Adrenal gland (tissue), 12 donors: ENCODE data around the gene MALL. TPM values are rescaled to one million over a fixed set of nuclear protein-coding genes. Genes with fewer than 3 reads are reported as not detected.
"Not testable (repeated sequence)": the region's sequence is repeated elsewhere in the genome, so short reads cannot be mapped to it uniquely, and the experiment has no call there.

Experiments
- DNase-seq, 7 donors: peaks; one replicate each; pipeline ENCODE4 v3.0.0-alpha.2; 2019 to 2020
- H3K27ac ChIP-seq, 5 donors: fragments of 200-600 bp; sonication (generic) in 4 of 5; 1 replicate in 3 of 5; 2 replicates in 2 of 5; pipeline versions ENCODE4 v1.5.1 to v1.8.0; 2016 to 2020; ENCODE audit warnings: mild to moderate bottlenecking in 1 of 5
- H3K27me3 ChIP-seq: fragments of 200-600 bp; 2 replicates; pipeline ENCODE4 v1.8.0; 2021
- H3K36me3 ChIP-seq, 2 donors: fragments of 200-600 bp; replicated peaks in 1 of 2; 1 replicate in 1 of 2; 2 replicates in 1 of 2; pipeline versions ENCODE4 v1.5.1 to v1.8.0; 2018 to 2022
- H3K4me1 ChIP-seq, 2 donors: fragments of 200-600 bp; replicated peaks in 1 of 2; 1 replicate in 1 of 2; 2 replicates in 1 of 2; pipeline versions ENCODE4 v1.5.1 to v1.8.0; 2018 to 2021
- H3K4me3 ChIP-seq, 4 donors: fragments of 200-600 bp; sonication (generic) in 3 of 4; one replicate each; pipeline ENCODE4 v1.5.1; 2016 to 2018
- H3K9me3 ChIP-seq, 3 donors: fragments of 200-600 bp; sonication (generic) in 1 of 3; replicated peaks in 1 of 3; 1 replicate in 2 of 3; 2 replicates in 1 of 3; pipeline versions ENCODE4 v1.5.1 to v1.8.0; 2016 to 2021
- POLR2A ChIP-seq, 2 donors: fragments of 450-650 bp; IDR thresholded peaks; one replicate each; pipeline ENCODE4 v1.6.1; 2017; ENCODE audit warnings: antibody characterized with exemption in 2 of 2, mild to moderate bottlenecking in 2 of 2, moderate library complexity in 1 of 2
- WGBS, 4 donors: extraction: QIAGEN DNeasy Blood & Tissue Kit in 2 of 4; methylation state at CpG; one replicate each; pipeline versions ENCODE4 v1.1.5 to v1.1.7; 2013 to 2017; 5-methylcytosine and 5-hydroxymethylcytosine counted together
- intact Hi-C, 2 donors: fragments of 100-400 bp; cut with DNase I; formaldehyde crosslinking; loops; one replicate each; pipeline versions ENCODE4 v1.14.1 to v1.15.0; 2022 to 2023
- polyA plus RNA-seq, 3 donors: library from polyadenylated mRNA; stranded (reverse); fragments of 200-250 nt in 2 of 3; fragments of 350-450 nt in 1 of 3; fragmentation: Illumina TruSeq in 1 of 3; extraction: RNeasy Lipid Tissue Mini Kit (QIAGEN cat#74804) in 1 of 3; gene quantifications; one replicate each; pipeline ENCODE4 v1.2.3, GENCODE V29; 2013 to 2014
- total RNA-seq, 9 donors: library from RNA; depleted of rRNA in 4 of 9; stranded (reverse); fragments of >200 nt in 4 of 9; fragments of 120-200 nt in 1 of 9; fragmentation: NEBNext Ultra II Directional in 1 of 9; extraction: Animal tissue kit (Norgen Biotek cat#: 25700) in 1 of 9; gene quantifications; one replicate each; pipeline versions ENCODE4 v1.1.0 to v1.2.4, GENCODE V29; 2013 to 2023
- TF ChIP-seq, protein P1 (sequence below), 6 experiments: fragments of 450-650 bp in 4 of 6; fragments of 200-600 bp in 2 of 6; sonication (generic) in 1 of 6; IDR thresholded peaks; 1 replicate in 5 of 6; 2 replicates in 1 of 6; pipeline versions ENCODE4 v1.5.1 to v1.8.0; 2016 to 2021; ENCODE audit warnings: antibody characterized with exemption in 6 of 6, mild to moderate bottlenecking in 2 of 6, moderate library complexity in 1 of 6
- donor health status: healthy with polysubstance abuse.
- donor health status: Bipolar disorder and iron deficiency.
- donor health status: DM: yes; HTN: yes; CAD: no.
- donor health status: DM: no; HTN: no; CAD: no.
- donor health status: DM: no; HTN: no; CAD: no.
- donor health status: DM: yes; HTN: yes; CAD: no.

The MALL gene
- total and polyA plus RNA-seq, 12 donors = 0.94 to 10.1 (median 4.8) TPM

DNA sequence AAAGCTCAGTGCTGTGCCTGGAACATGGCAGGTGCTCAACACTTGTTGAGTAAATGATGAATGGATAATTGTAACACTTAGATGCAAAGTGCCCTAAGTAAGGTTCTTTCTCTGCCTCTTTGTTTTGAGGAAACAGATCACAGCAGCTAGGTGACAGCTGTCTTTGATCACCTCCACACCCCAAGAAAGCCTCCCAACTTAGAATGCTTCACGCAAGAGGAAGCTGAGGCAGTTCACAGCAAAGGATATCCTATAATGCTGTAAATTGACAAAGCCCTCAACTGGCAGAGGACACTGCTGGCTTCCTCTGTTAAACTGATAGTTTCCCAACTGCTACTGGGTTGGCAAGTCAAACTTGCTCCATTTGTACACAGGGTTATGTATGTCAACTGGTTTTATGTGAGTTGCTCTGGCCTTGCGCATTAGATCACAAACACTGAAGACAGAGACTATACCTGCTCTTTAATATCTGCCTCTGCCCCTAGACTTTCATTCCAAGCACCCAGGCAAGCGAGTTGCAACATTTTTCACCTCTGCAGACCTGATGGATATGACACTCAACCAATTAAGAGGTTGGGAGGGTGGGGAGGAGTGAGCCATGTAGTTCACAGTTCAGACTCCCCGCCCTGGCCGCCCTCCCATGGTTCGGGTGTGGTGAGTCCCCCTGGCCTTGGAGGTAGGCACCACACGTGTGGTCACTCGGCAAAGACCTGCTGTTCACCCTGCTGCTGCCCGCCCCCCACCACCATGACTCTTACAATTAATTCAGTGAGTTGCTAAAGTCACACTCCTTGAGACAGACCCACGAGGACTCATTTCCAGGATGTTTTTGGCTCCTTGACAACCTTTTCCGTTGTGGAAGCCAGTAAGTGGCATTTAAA, 4.8 kb upstream of the MALL start:
- intact Hi-C loops = no loop called here
- Histone ChIP-seq H3K9me3 (no peaks in the 10 kb centered on the region), H3K4me3 (no peak overlapping the region), H3K4me1 (peaks cover 0 to 5% of the 10 kb centered on the region in 2 donors), H3K36me3 (no peaks in the 10 kb centered on the region), H3K27ac (peak overlapping the region in 1 of 5 donors; percentile 62), H3K27me3 (peaks cover 21% of the 10 kb centered on the region)
- TF ChIP-seq, protein P1, sequence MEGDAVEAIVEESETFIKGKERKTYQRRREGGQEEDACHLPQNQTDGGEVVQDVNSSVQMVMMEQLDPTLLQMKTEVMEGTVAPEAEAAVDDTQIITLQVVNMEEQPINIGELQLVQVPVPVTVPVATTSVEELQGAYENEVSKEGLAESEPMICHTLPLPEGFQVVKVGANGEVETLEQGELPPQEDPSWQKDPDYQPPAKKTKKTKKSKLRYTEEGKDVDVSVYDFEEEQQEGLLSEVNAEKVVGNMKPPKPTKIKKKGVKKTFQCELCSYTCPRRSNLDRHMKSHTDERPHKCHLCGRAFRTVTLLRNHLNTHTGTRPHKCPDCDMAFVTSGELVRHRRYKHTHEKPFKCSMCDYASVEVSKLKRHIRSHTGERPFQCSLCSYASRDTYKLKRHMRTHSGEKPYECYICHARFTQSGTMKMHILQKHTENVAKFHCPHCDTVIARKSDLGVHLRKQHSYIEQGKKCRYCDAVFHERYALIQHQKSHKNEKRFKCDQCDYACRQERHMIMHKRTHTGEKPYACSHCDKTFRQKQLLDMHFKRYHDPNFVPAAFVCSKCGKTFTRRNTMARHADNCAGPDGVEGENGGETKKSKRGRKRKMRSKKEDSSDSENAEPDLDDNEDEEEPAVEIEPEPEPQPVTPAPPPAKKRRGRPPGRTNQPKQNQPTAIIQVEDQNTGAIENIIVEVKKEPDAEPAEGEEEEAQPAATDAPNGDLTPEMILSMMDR (IDR thresholded peaks at IDR 0.05) = no peak
- TF ChIP-seq POLR2A (IDR thresholded peaks at IDR 0.05) = no peak
- no peak for DNase-seq
- WGBS, 4 donors = 53 to 61% (median 59%) methylated on average over 5 to 11 of the region's 11 CpGs

DNA sequence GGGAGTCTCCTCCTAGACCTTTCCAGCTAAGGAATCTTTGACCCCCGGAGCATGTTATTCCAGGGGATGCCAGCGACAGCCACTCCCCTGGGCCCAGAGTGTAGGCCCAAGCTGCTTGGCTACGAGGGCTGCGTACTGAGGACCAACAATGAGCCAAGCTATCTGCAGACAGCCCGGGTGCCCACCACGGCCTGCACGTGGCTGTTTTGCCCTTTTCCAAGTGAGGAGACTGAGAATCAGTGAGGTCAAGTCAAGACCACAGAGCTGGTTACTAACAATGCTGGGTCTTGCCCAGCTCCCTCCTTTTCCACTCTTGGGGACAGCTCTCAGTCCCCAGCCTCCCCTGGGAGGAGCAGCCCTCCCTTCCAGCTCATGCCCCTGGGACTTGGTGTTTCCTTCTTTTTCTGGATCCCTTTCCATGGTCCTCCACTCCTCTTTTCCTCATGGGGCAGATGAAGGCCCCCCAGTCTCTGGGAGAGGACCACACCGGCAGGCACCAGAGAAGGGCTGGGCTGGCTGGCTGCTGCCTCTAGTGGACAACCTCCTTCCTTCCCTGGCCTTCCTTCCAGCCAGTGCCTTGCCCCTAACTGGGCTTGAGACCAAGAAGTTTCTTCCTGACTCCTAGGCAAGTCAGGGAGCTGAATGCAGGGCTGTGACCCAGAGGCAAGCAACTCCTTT, 550 bp upstream of the MALL start:
- WGBS, 4 donors = 23 to 40% (median 32%) methylated on average over 2 to 8 of the region's 8 CpGs
- TF ChIP-seq POLR2A (IDR thresholded peaks at IDR 0.05) = no peak
- TF ChIP-seq, protein P1 (IDR thresholded peaks at IDR 0.05) = peak; percentile 28 to 50 (median 47)
- peak overlapping the region in 1 of 5 donors; percentile 29 for H3K27ac ChIP-seq
- H3K36me3 ChIP-seq = no peaks in the 10 kb centered on the region
- DNase-seq = peak; percentile 32 to 76 (median 52)
- H3K27me3 ChIP-seq = peaks cover 28% of the 10 kb centered on the region
- peaks cover 0 to 8% of the 10 kb centered on the region in 2 donors for H3K4me1 ChIP-seq
- peak overlapping the region in 1 of 4 donors; percentile 28 for H3K4me3 ChIP-seq
- intact Hi-C loops = no loop called here
- H3K9me3 ChIP-seq = no peaks in the 10 kb centered on the region

DNA sequence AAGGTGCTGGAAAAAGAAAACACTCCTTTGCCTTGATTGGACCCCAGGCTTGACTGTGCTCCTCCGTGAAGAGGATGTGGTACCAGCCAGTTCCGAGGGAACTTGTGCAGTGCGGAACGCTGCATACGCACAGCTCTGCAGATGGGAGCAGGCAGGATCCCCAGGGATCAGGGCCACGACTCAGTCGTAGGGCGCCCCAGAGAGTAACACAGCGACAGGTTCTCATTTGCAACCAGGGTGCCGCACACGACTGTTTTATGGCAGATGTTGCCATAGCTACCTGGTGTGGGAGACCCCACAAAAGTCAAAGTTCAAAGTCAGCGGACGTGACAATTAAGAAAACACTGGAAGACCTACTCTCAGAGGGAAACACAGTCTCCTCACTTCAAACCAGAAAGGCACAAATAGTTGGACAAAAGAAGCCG, 779 bp downstream of the MALL start:
- peak overlapping the region in 1 of 4 donors; percentile 28 for H3K4me3 ChIP-seq
- H3K9me3 ChIP-seq = no peaks in the 10 kb centered on the region
- intact Hi-C loops = no loop called here
- DNase-seq = no peak
- H3K27me3 ChIP-seq = peaks cover 28% of the 10 kb centered on the region
- no peaks in the 10 kb centered on the region for H3K36me3 ChIP-seq
- peaks cover 0 to 8% of the 10 kb centered on the region in 2 donors for H3K4me1 ChIP-seq
- WGBS, 4 donors = 75 to 82% (median 77%) methylated on average over 14 of the region's 14 CpGs
- no peak overlapping the region for H3K27ac ChIP-seq
- no peak for TF ChIP-seq POLR2A (IDR thresholded peaks at IDR 0.05)
- TF ChIP-seq, protein P1 (IDR thresholded peaks at IDR 0.05) = no peak

DNA sequence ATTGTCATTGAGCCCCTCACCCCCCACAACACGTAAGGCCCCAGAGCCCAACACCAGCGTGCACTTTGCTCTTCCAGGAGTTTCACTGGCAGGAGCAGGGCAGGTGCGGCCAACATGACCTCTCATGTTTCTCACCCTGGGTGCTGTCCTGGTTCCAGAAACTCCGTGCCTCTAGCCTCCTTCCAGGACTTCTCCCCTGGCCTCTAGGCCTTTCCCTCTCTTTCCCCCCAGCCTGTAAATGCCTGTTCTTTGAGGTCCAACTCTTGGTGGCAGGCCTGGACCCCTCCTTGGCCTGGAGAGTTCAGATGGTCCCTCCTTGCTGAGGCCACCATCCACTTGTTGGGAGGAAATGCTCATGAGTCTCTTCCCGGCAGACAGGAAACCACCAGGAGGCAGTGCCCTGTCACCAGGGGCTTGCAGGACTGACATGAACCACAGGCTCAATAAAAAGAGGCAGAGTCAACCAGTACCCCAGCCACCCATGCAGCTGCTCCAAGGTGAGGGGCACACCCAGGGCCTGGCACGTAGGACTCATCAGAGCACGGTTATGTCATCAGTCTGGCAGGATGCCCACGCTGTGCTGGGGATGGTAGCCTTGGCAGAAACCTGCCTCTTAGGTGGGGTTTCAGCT, 1.5 kb downstream of the MALL start:
- intact Hi-C loops = no loop called here
- H3K27ac ChIP-seq = no peak overlapping the region
- H3K36me3 ChIP-seq = no peaks in the 10 kb centered on the region
- peak in 2 of 7 donors; percentile 13 to 23 for DNase-seq
- TF ChIP-seq, protein P1 (IDR thresholded peaks at IDR 0.05) = no peak
- TF ChIP-seq POLR2A (IDR thresholded peaks at IDR 0.05) = no peak
- no peak overlapping the region for H3K4me3 ChIP-seq
- no peaks in the 10 kb centered on the region for H3K9me3 ChIP-seq
- 61 to 89% (median 67%) methylated on average over 4 to 8 of the region's 8 CpGs for WGBS, 4 donors
- peaks cover 0 to 8% of the 10 kb centered on the region in 2 donors for H3K4me1 ChIP-seq
- peaks cover 32% of the 10 kb centered on the region for H3K27me3 ChIP-seq

DNA sequence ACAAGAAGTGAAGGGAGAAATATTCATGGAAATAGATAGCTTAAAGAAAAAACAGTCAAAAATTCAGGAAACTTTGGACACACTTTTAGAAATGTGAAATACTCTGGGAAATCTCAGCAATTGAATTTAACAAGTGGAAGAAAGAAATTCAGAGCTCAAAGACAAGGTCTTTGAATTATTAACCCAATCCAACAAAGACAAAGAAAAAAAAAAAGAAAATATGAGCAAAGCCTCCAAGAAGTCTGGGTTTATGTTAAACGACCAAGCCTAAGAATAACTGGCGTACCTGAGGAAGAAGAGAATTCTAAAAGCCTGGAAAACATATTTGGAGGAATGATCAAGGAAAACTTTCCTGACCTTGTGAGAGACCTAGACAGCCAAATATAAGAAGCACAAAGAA, 7.3 kb downstream of the MALL start:
- H3K9me3 ChIP-seq, DNase-seq, H3K4me3 ChIP-seq, H3K27me3 ChIP-seq, H3K36me3 ChIP-seq, H3K4me1 ChIP-seq, intact Hi-C loops, H3K27ac ChIP-seq: not testable (repeated sequence)
- WGBS, 4 donors = 87 to 96% (median 95%) methylated on average over 2 of the region's 2 CpGs
